ENCODE data around the gene TAB2. TPM values are rescaled to one million over a fixed set of nuclear protein-coding genes. Genes with fewer than 3 reads are reported as not detected.

TAB2 gene, protein sequence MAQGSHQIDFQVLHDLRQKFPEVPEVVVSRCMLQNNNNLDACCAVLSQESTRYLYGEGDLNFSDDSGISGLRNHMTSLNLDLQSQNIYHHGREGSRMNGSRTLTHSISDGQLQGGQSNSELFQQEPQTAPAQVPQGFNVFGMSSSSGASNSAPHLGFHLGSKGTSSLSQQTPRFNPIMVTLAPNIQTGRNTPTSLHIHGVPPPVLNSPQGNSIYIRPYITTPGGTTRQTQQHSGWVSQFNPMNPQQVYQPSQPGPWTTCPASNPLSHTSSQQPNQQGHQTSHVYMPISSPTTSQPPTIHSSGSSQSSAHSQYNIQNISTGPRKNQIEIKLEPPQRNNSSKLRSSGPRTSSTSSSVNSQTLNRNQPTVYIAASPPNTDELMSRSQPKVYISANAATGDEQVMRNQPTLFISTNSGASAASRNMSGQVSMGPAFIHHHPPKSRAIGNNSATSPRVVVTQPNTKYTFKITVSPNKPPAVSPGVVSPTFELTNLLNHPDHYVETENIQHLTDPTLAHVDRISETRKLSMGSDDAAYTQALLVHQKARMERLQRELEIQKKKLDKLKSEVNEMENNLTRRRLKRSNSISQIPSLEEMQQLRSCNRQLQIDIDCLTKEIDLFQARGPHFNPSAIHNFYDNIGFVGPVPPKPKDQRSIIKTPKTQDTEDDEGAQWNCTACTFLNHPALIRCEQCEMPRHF
- 25.6 and 38.9 TPM in 2 replicates for total RNA-seq

DNA sequence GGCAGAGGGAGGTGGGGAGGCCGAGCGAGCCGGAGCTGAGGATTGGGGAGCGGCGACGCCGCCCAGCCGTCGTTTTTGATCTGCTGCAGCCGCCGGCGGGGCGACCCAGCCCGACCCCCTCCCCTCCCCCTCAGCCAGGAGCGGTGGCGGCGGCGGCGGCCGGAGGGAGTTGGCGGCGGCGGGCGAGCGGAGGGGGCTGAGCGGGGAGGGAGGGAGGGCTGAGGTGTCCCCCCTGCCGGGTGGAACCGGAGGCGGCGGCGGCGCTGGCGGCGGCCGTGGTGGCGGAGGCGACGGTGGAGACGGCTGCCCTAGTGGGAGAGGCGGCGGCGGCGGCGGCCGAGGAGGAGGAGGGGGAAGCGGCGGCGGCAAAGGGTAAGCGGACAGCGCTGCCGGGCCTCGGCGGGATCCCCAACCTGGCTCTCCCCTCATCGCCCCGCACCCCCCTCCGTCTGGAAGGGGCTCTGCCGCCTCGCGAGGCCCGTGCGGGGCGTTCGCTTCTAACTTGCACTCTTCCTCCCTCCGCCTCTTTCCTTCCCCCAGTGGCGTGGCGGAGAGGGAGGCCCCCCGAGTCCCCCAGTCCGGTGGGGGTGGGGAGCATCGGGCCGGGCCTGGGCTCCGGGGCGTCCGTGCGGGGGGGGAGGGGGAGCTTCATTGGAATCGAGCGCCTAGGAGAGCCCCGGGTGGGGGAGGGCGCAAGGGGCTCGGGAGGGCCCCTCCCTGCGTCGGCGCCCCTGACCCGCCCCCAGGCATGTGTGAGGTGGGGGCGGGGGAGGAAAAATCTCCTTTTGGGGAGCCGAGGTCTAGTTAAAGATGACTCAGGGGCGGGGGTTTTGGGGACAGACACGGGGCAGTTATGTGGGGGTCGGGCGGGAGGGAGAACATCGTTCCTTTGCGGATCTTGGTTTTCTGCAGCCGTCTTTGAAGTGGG lies at the start of gene TAB2:
TSS of gene TAB2 (plus strand) at position 69 of the 928 bp plus-strand sequence. CDS start 52,286 bp downstream, outside the sequence.

GRCh38 chr6:149400050-149400449 lies 82.5 kb downstream of the TAB2 start, which contains the start of gene SUMO4:
Gene SUMO4, plus strand, starts transcription at chr6:149400262. Its CDS starts 130 bp downstream, at chr6:149400392.

Other genes starting within 250 kb of the TAB2 start
- gene SUMO4, start 82.5 kb downstream of the TAB2 start, total RNA-seq, result 0.19 and 0.29 TPM in 2 replicates
- 0.10 TPM in 1 of 2 replicates, not detected in the other for gene ZC3H12D, start 167.3 kb downstream of the TAB2 start, total RNA-seq
- 23.9 and 31.2 TPM in 2 replicates for gene PPIL4, start 228.3 kb downstream of the TAB2 start, total RNA-seq
- gene GINM1, start 248.7 kb downstream of the TAB2 start, total RNA-seq, result 78.5 and 79.9 TPM in 2 replicates